H9 (cell line): Measurements from ENCODE around the gene TMBIM6. TPM values are rescaled to one million over a fixed set of nuclear protein-coding genes. Genes with fewer than 3 reads are reported as not detected.
A peak's percentile ranks its signal among the peaks of the same experiment; 100 is the strongest.

Experiments
- DNase-seq: peaks from one replicate; pipeline ENCODE4 v3.0.0-alpha.2; 2017
- H2AFZ ChIP-seq: one replicate; pipeline ENCODE4 v1.6.1; 2013; ENCODE audit warnings: mild to moderate bottlenecking, low read length, control low read depth, moderate library complexity
- H2AK5ac ChIP-seq: 2 replicates; pipeline ENCODE4 v1.6.1; 2013; ENCODE audit warnings: low read length, control low read depth, mixed read lengths; ENCODE audit not compliant: insufficient read length
- H2BK120ac ChIP-seq: one replicate; pipeline ENCODE4 v1.6.1; 2013; ENCODE audit warnings: low read depth, mild to moderate bottlenecking, low read length, control low read depth, inconsistent platforms; ENCODE audit not compliant: poor library complexity, severe bottlenecking
- H2BK12ac ChIP-seq: 2 replicates; pipeline ENCODE4 v1.6.1; 2013; ENCODE audit warnings: low read length, control low read depth, mixed read lengths, low read depth; ENCODE audit not compliant: insufficient read length
- H2BK15ac ChIP-seq: 2 replicates; pipeline ENCODE4 v1.6.1; 2013; ENCODE audit warnings: low read depth, low read length, control low read depth
- H2BK20ac ChIP-seq: one replicate; pipeline ENCODE4 v1.6.1; 2013; ENCODE audit warnings: low read depth, mild to moderate bottlenecking, low read length, control low read depth, inconsistent platforms; ENCODE audit not compliant: poor library complexity, severe bottlenecking
- H2BK5ac ChIP-seq: 2 replicates; pipeline ENCODE4 v1.6.1; 2013; ENCODE audit warnings: low read length, control low read depth, mixed read lengths; ENCODE audit not compliant: insufficient read length
- H3K14ac ChIP-seq: 2 replicates; pipeline ENCODE4 v1.6.1; 2013; ENCODE audit warnings: low read length, control low read depth; ENCODE audit not compliant: insufficient read depth
- H3K18ac ChIP-seq: 2 replicates; pipeline ENCODE4 v1.6.1; 2013; ENCODE audit warnings: low read depth, mild to moderate bottlenecking, mixed read lengths, low read length, control low read depth; ENCODE audit not compliant: insufficient read length
- H3K23ac ChIP-seq: 2 replicates; pipeline ENCODE4 v1.6.1; 2013; ENCODE audit warnings: low read length, control low read depth, mixed read lengths, low read depth; ENCODE audit not compliant: insufficient read length
- H3K23me2 ChIP-seq: 2 replicates; pipeline ENCODE4 v1.6.1; 2013; ENCODE audit warnings: low read depth, mild to moderate bottlenecking, mixed read lengths, low read length, control low read depth; ENCODE audit not compliant: insufficient read length, poor library complexity, severe bottlenecking
- H3K27ac ChIP-seq: 2 replicates; pipeline ENCODE4 v1.5.1; 2013; ENCODE audit warnings: low read length, control low read depth, mixed read lengths, low read depth; ENCODE audit not compliant: insufficient read length
- H3K27me3 ChIP-seq: 2 replicates; pipeline ENCODE4 v1.6.1; 2013; ENCODE audit warnings: low read length, control low read depth, inconsistent platforms; ENCODE audit not compliant: insufficient read depth
- H3K4ac ChIP-seq: 2 replicates; pipeline ENCODE4 v1.6.1; 2013; ENCODE audit warnings: low read depth, mild to moderate bottlenecking, control low read depth, inconsistent platforms, low read length, moderate library complexity
- H3K4me1 ChIP-seq: 2 replicates; pipeline ENCODE4 v1.6.1; 2013; ENCODE audit warnings: low read length, control low read depth, inconsistent platforms; ENCODE audit not compliant: insufficient read depth
- H3K4me2 ChIP-seq: 2 replicates; pipeline ENCODE4 v1.6.1; 2013; ENCODE audit warnings: low read length, control low read depth, mixed read lengths; ENCODE audit not compliant: insufficient read length, insufficient read depth
- H3K56ac ChIP-seq: 2 replicates; pipeline ENCODE4 v1.6.1; 2013; ENCODE audit warnings: low read depth, mild to moderate bottlenecking, mixed read lengths, low read length, control low read depth; ENCODE audit not compliant: insufficient read length
- H3K79me1 ChIP-seq: 2 replicates; pipeline ENCODE4 v1.6.1; 2013; ENCODE audit warnings: low read depth, mild to moderate bottlenecking, moderate library complexity, low read length, control low read depth, inconsistent platforms; ENCODE audit not compliant: insufficient read depth, poor library complexity, severe bottlenecking
- H3K79me2 ChIP-seq: 2 replicates; pipeline ENCODE4 v1.6.1; 2013; ENCODE audit warnings: low read length, control low read depth, inconsistent platforms; ENCODE audit not compliant: insufficient read depth
- H3K9ac ChIP-seq: 2 replicates; pipeline ENCODE4 v1.6.1; 2013; ENCODE audit warnings: low read length, control low read depth, mixed read lengths; ENCODE audit not compliant: insufficient read length; ENCODE audit errors: extremely low read depth
- H3K9me3 ChIP-seq: one replicate; pipeline ENCODE4 v1.6.1; 2013; ENCODE audit warnings: low read depth, low read length, inconsistent platforms; ENCODE audit not compliant: control insufficient read depth
- H3T11ph ChIP-seq: one replicate; pipeline ENCODE4 v1.6.1; 2013; ENCODE audit warnings: mild to moderate bottlenecking, low read length, control low read depth, inconsistent platforms
- H4K20me1 ChIP-seq: one replicate; pipeline ENCODE4 v1.6.1; 2013; ENCODE audit not compliant: control insufficient read depth, insufficient read length, insufficient read depth
- H4K5ac ChIP-seq: 2 replicates; pipeline ENCODE4 v1.6.1; 2013; ENCODE audit warnings: low read depth, mild to moderate bottlenecking, mixed read lengths, low read length, control low read depth; ENCODE audit not compliant: insufficient read length
- H4K8ac ChIP-seq: replicated peaks from 2 replicates; pipeline ENCODE4 v1.6.1; 2013; ENCODE audit warnings: low read length, control low read depth, mixed read lengths, low read depth; ENCODE audit not compliant: insufficient read length
- H4K91ac ChIP-seq: 2 replicates; pipeline ENCODE4 v1.6.1; 2013; ENCODE audit warnings: low read depth, mild to moderate bottlenecking, moderate library complexity, mixed read lengths, low read length, control low read depth; ENCODE audit not compliant: insufficient read length
- H3K27ac Mint-ChIP-seq, 3 experiments: 2 replicates in 2 of 3; 3 replicates in 1 of 3; pipeline ENCODE4 v1.8.0; 2020 to 2021; ENCODE audit warnings: mixed read lengths in 3 of 3, mild to moderate bottlenecking in 1 of 3, moderate library complexity in 1 of 3
- H3K27me3 Mint-ChIP-seq: 2 replicates; pipeline ENCODE4 v1.8.0; 2021; ENCODE audit warnings: low read depth, mild to moderate bottlenecking, moderate library complexity, mixed read lengths
- H3K36me3 Mint-ChIP-seq, 3 experiments: 2 replicates in 2 of 3; 3 replicates in 1 of 3; pipeline ENCODE4 v1.8.0; 2020 to 2021; ENCODE audit warnings: low read depth in 3 of 3, mixed read lengths in 3 of 3; ENCODE audit not compliant: insufficient read depth in 1 of 3
- H3K4me1 Mint-ChIP-seq, 2 experiments: 2 replicates each; pipeline ENCODE4 v1.8.0; 2020; ENCODE audit warnings: mixed read lengths in 2 of 2
- H3K4me3 Mint-ChIP-seq, 2 experiments: 2 replicates in 1 of 2; 3 replicates in 1 of 2; pipeline ENCODE4 v1.8.0; 2020 to 2021; ENCODE audit warnings: mild to moderate bottlenecking in 2 of 2, mixed read lengths in 2 of 2, moderate library complexity in 1 of 2
- H3K9me3 Mint-ChIP-seq, 2 experiments: 2 replicates in 1 of 2; 3 replicates in 1 of 2; pipeline ENCODE4 v1.8.0; 2020; ENCODE audit warnings: mild to moderate bottlenecking in 2 of 2, mixed read lengths in 2 of 2, moderate library complexity in 1 of 2
- CTCF ChIP-seq: fragments of 200-600 bp; sonication (generic); conservative IDR thresholded peaks from 3 replicates; pipeline ENCODE4 v1.8.0; 2021; ENCODE audit warnings: antibody characterized with exemption, mild to moderate bottlenecking
- WGBS: extraction: QIAGEN DNeasy Blood & Tissue Kit; methylation state at CpG from one replicate; pipeline ENCODE4 v1.1.7; 2013; ENCODE audit warnings: missing lambda C conversion rate, low lambda C conversion rate, mixed read lengths; ENCODE audit not compliant: insufficient read length; ENCODE audit errors: extremely low coverage; 5-methylcytosine and 5-hydroxymethylcytosine counted together
- total RNA-seq: library from RNA; stranded (reverse); gene quantifications from 2 replicates; pipeline ENCODE4 v1.2.1, GENCODE V29; 2021

The TMBIM6 gene
- total RNA-seq, 1 experiment from 2014 or later, result 362 TPM

- H3K4ac ChIP-seq, result no peak overlapping the region
- Mint-ChIP-seq H3K9me3 (peaks cover 2 to 3% of the 10 kb centered on the region in 2 experiments; a peak in 4 of 5 replicates), H3K36me3 (peaks cover 0 to 8% (median 3%) of the 10 kb centered on the region in 3 experiments; a peak in 5 of 7 replicates), H3K27ac (peak overlapping the region in 2 of 3 experiments; percentile 92 to 98; a peak in 4 of 7 replicates), H3K4me3 (peak overlapping the region; percentile 54 to 74; a peak in 2 of 5 replicates), H3K27me3 (no peaks in the 10 kb centered on the region), H3K4me1 (peaks cover 55 to 60% of the 10 kb centered on the region in 2 experiments)
- TF ChIP-seq CTCF, result no peak
- no peak overlapping the region for H3K23ac ChIP-seq
- no peak overlapping the region for H3K9ac ChIP-seq
- H3K4me2 ChIP-seq, result peak overlapping the region; percentile 64
- WGBS, result no CpG with 5 or more reads among the region's 4 CpGs
- H3K23me2 ChIP-seq, result peaks cover 4% of the 10 kb centered on the region
- H3K9me3 ChIP-seq, result no peaks in the 10 kb centered on the region
- no peak overlapping the region for H2AK5ac ChIP-seq
- H4K20me1 ChIP-seq, result no peaks in the 10 kb centered on the region
- H3K27me3 ChIP-seq, result no peaks in the 10 kb centered on the region
- H3K79me1 ChIP-seq, result no peaks in the 10 kb centered on the region
- H3K27ac ChIP-seq, result peak overlapping the region; percentile 91
- H2BK15ac ChIP-seq, result no peak overlapping the region
- H4K8ac ChIP-seq, result no peak overlapping the region
- no peak overlapping the region for H2BK20ac ChIP-seq
- H3K4me1 ChIP-seq, result peaks cover 14% of the 10 kb centered on the region
- H3K79me2 ChIP-seq, result peaks cover 11% of the 10 kb centered on the region; the same call in 1 of the 2 replicates
- H2BK12ac ChIP-seq, result no peak overlapping the region
- H2BK120ac ChIP-seq, result no peak overlapping the region
- H4K5ac ChIP-seq, result no peak overlapping the region
- DNase-seq, result no peak
- no peak overlapping the region for H4K91ac ChIP-seq
- no peak overlapping the region for H3K18ac ChIP-seq
- no peak overlapping the region for H3K56ac ChIP-seq
- no peak overlapping the region for H3T11ph ChIP-seq
- H2BK5ac ChIP-seq, result no peak overlapping the region
- H3K14ac ChIP-seq, result no peak overlapping the region
- no peak overlapping the region for H2AFZ ChIP-seq
Observed at GRCh38 chr12:49697808-49698207, 43.5 kb upstream of the TMBIM6 start.
